ENCODE data around the gene HYCC2. TPM values are rescaled to one million over a fixed set of nuclear protein-coding genes. Genes with fewer than 3 reads are reported as not detected.
"Not testable (repeated sequence)": the region's sequence is repeated elsewhere in the genome, so short reads cannot be mapped to it uniquely, and the experiment has no call there.

HYCC2 gene
- total RNA-seq, 3 donors from 2014 or later: 33.2 to 55.6 (median 48.2) TPM

DNA sequence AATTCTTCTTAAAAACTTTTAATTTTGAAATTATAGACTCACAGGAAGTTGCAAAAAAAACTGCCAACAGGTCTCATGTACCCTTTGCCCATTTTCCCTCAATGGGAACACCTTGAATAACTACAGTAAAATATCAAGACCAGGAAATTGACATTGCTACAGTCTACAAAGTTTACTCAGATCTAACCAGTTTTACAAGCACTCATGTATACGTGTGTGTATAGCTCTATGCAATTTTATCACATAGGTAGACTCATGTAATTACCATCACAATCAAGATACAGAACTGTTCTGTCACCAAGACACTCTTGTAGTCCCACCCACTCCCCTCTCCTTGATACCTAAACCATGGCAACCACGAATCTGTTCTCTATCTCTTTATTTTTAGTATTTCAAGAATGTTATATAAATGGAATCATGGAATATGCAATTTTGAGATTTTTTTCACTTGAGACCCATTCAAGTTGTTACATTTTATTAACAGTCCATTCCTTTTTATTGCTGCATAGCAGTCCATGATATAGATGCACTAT lies 6.6 kb downstream of the HYCC2 start:
- Histone ChIP-seq H3K9me3 (no peaks in the 10 kb centered on the region), H3K4me3 (no peak overlapping the region), H3K4me1 (ENCODE audit: low read depth) (peaks cover 4% of the 10 kb centered on the region), H3K36me3 (ENCODE audit: low read depth) (no peaks in the 10 kb centered on the region)
- ATAC-seq (peak; percentile 92), DNase-seq (no peak)
- TF ChIP-seq, protein P1, sequence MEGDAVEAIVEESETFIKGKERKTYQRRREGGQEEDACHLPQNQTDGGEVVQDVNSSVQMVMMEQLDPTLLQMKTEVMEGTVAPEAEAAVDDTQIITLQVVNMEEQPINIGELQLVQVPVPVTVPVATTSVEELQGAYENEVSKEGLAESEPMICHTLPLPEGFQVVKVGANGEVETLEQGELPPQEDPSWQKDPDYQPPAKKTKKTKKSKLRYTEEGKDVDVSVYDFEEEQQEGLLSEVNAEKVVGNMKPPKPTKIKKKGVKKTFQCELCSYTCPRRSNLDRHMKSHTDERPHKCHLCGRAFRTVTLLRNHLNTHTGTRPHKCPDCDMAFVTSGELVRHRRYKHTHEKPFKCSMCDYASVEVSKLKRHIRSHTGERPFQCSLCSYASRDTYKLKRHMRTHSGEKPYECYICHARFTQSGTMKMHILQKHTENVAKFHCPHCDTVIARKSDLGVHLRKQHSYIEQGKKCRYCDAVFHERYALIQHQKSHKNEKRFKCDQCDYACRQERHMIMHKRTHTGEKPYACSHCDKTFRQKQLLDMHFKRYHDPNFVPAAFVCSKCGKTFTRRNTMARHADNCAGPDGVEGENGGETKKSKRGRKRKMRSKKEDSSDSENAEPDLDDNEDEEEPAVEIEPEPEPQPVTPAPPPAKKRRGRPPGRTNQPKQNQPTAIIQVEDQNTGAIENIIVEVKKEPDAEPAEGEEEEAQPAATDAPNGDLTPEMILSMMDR (IDR thresholded peaks at IDR 0.05): no peak
- intact Hi-C loops (cut with DNase I, micrococcal nuclease): loop anchor here in 1 of 2 donors (5.0 to 10.0 kb wide), 2 partner anchors 103 to 160 kb away; partner anchors contain the start of gene ORC2

DNA sequence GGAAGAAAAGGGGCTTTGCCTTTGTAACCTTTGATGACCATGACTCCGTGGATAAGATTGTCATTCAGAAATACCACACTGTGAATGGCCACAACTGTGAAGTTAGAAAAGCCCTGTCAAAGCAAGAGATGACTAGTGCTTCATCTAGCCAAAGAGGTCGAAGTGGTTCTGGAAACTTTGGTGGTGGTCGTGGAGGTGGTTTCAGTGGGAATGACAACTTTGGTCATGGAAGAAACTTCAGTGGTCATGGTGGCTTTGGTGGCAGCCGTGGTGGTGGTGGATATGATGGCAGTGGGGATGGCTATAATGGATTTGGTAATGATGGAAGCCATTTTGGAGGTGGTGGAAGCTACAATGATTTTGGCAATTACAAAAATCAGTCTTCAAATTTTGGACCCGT lies 8.0 kb downstream of the HYCC2 start:
- not testable (repeated sequence) for H3K4me3 ChIP-seq; DNase-seq; H3K4me1 ChIP-seq (ENCODE audit: low read depth); ATAC-seq; H3K36me3 ChIP-seq (ENCODE audit: low read depth); H3K9me3 ChIP-seq
- intact Hi-C loops (cut with DNase I, micrococcal nuclease): loop anchor here in 1 of 2 donors (10.0 kb wide), 1 partner anchor 159 kb away; no protein-coding TSS in a partner anchor

DNA sequence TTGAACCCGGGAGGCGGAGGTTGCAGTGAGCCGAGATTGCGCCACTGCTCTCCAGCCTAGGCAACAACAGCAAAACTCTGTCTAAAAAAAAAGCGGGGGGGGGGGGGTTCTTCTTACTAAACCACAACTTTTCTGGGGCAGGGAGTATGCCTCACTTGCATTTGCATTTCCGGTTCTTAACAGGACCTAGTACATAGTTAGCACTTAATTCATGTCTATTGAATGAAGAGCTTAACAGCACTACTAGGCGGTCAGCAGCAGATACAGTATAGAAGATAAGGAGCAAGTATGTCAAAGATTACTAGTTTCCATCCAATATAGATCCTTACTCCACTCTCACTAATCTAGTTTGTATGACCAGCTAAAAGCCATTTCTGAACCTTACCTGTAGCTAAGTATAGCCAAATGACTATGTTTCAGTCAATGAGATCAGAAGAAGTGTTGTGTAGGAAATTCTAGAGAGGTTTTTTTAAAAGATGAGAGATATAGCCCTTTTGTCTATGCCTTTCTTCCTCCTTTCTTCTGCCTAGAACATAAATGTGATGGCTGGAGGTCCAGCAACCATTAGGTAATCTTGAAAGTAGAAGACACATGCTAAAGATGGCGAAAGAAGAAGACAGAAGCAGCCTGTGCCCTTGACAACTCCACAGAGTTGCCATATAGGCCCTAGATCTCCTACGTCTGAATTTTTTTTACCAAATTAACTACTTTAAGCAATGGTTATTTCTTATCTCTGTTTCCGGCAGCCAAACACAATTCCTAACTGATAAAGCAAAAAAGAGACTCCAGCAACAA lies 11.3 kb downstream of the HYCC2 start:
- DNase-seq: no peak
- Histone ChIP-seq H3K36me3 (ENCODE audit: low read depth) (no peaks in the 10 kb centered on the region), H3K4me3 (no peak overlapping the region), H3K4me1 (ENCODE audit: low read depth) (peaks cover 17% of the 10 kb centered on the region), H3K9me3 (no peaks in the 10 kb centered on the region)
- intact Hi-C loops (cut with DNase I, micrococcal nuclease): loop anchor here in 1 of 2 donors (10.0 kb wide), 1 partner anchor 155 kb away; no protein-coding TSS in a partner anchor
- TF ChIP-seq, protein P1 (IDR thresholded peaks at IDR 0.05): no peak
- ATAC-seq: no peak

DNA sequence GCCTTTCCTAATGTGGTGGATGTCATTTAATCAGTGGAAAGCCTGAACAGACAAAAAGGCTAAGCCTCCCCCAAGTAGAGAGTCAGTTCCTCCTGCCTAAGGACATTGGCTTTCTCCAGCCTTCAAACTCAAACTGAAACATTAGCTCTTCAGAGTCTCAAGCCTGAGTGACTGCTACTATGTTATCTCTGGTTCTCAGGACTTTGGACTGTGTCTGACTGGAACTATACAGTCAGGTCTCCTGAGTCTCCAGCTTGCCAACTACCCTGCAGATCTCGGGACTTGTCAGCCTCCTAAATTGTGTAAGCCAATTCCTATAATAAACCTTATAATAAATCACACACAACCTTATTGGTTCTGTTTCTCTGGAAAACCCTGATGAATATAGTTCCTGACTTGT lies 12.6 kb downstream of the HYCC2 start:
- intact Hi-C loops (cut with DNase I, micrococcal nuclease): no loop called here
- TF ChIP-seq, protein P1 (IDR thresholded peaks at IDR 0.05): no peak
- ATAC-seq (peak; percentile 92), DNase-seq (peak in 1 of 3 donors; percentile 30)
- H3K9me3 ChIP-seq: no peaks in the 10 kb centered on the region
- no peak overlapping the region for H3K4me3 ChIP-seq
- H3K4me1 ChIP-seq (ENCODE audit: low read depth): peaks cover 17% of the 10 kb centered on the region
- H3K36me3 ChIP-seq (ENCODE audit: low read depth): no peaks in the 10 kb centered on the region

DNA sequence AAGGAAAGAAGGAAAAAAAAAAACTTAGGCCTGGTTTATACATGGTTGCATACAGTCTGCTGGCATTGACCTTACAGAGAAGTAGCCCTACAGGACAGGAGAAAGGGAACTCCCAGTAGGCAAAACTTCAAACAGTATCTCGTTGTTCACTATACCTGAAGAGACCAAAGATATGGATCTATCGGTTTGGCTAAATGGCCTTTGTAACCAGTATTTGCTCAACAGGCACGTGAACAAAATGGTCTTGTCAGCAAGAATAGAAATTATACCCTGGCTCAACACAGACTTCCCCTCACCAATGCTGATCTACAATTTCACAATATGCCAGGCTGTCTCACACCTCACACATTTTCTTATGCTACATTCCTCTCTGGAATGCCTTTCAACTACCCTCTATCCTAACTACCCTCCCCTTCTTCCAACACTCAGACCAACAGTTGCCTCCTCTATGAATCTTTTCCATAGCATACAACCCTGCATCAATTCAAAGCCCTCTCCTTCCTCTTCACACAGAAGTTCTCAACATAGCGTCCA lies 13.7 kb downstream of the HYCC2 start:
- DNase-seq (no peak), ATAC-seq (peak; percentile 16)
- intact Hi-C loops (cut with DNase I, micrococcal nuclease): no loop called here
- H3K9me3 ChIP-seq: no peaks in the 10 kb centered on the region
- TF ChIP-seq, protein P1 (IDR thresholded peaks at IDR 0.05): no peak
- peaks cover 17% of the 10 kb centered on the region for H3K4me1 ChIP-seq (ENCODE audit: low read depth)
- H3K36me3 ChIP-seq (ENCODE audit: low read depth): no peaks in the 10 kb centered on the region
- no peak overlapping the region for H3K4me3 ChIP-seq

DNA sequence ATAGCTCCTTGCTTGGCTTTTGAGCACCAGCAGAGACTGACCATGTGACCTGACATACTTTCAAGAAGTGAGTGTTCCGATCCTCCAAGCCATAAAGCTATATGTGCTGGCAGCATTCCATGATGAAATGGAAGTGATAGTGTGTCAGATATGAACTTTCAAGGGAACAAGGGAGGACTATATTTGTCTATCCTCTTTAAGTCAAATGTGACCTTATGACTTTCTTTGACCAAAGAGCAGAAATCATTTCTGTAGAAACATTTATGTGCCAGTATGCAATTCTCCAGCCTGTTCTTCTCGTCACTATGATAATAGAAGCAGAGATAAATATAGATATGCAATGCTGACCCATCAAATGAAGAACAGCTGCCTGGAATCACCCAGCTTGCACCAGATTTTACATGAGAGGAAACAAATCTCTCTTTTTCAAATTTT lies 14.4 kb downstream of the HYCC2 start:
- Histone ChIP-seq H3K4me1 (ENCODE audit: low read depth) (peaks cover 17% of the 10 kb centered on the region), H3K4me3 (no peak overlapping the region), H3K9me3 (no peaks in the 10 kb centered on the region), H3K36me3 (ENCODE audit: low read depth) (no peaks in the 10 kb centered on the region)
- TF ChIP-seq, protein P1 (IDR thresholded peaks at IDR 0.05): no peak
- intact Hi-C loops (cut with DNase I, micrococcal nuclease): no loop called here
- ATAC-seq (peak; percentile 87), DNase-seq (peak in 1 of 3 donors; percentile 65)

All from mucosa of descending colon (tissue), 3 donors.